ENCODE data around the gene HK2.

- TF ChIP-seq CTCF (IDR thresholded peaks at IDR 0.05) (no peak), POLR2A (IDR thresholded peaks at IDR 0.05) (no peak)
Observed at GRCh38 chr2:74925361-74925786, 91.4 kb downstream of the HK2 start.
